Heart left ventricle (tissue), 16 donors: Measurements from ENCODE around the gene ANXA4. TPM values are rescaled to one million over a fixed set of nuclear protein-coding genes. Genes with fewer than 3 reads are reported as not detected.
A peak's percentile ranks its signal among the peaks of the same experiment; 100 is the strongest.

Experiments
- ATAC-seq, 4 donors: fragments of 200-7000 bp; cut with Tn5 transposase; one replicate each; pipeline ENCODE4 v1.9.1; 2020 to 2022; ENCODE audit warnings: moderate library complexity in 4 of 4, mild to moderate bottlenecking in 3 of 4, moderate number of reproducible peaks in 1 of 4
- DNase-seq, 5 donors: peaks; one replicate each; pipeline ENCODE4 v3.0.0-alpha.2; 2020
- H3K27ac ChIP-seq, 12 donors: fragments of 200-600 bp; sonication (generic) in 4 of 12; one replicate each; pipeline versions ENCODE4 v1.5.0 to v1.8.0; 2016 to 2022; ENCODE audit warnings: mild to moderate bottlenecking in 2 of 12
- H3K27me3 ChIP-seq, 9 donors: fragments of 200-600 bp; sonication (generic) in 2 of 9; one replicate each; pipeline versions ENCODE4 v1.5.1 to v1.8.0; 2016 to 2022; ENCODE audit warnings: mild to moderate bottlenecking in 3 of 9
- H3K36me3 ChIP-seq, 9 donors: fragments of 200-600 bp; sonication (generic) in 2 of 9; one replicate each; pipeline versions ENCODE4 v1.5.0 to v1.8.0; 2018 to 2022; ENCODE audit warnings: mild to moderate bottlenecking in 2 of 9
- H3K4me1 ChIP-seq, 12 donors: fragments of 200-600 bp; sonication (generic) in 4 of 12; one replicate each; pipeline versions ENCODE4 v1.5.0 to v1.8.0; 2016 to 2022; ENCODE audit warnings: mild to moderate bottlenecking in 3 of 12
- H3K4me3 ChIP-seq, 12 donors: fragments of 200-600 bp; sonication (generic) in 4 of 12; one replicate each; pipeline versions ENCODE4 v1.5.0 to v1.8.0; 2017 to 2022; ENCODE audit warnings: mild to moderate bottlenecking in 9 of 12, moderate library complexity in 4 of 12
- H3K9me3 ChIP-seq, 12 donors: fragments of 200-600 bp; sonication (generic) in 4 of 12; one replicate each; pipeline versions ENCODE4 v1.5.0 to v1.8.0; 2016 to 2022; ENCODE audit warnings: mild to moderate bottlenecking in 1 of 12
- CTCF ChIP-seq, 12 donors: fragments of 200-600 bp; sonication (generic) in 4 of 12; IDR thresholded peaks; one replicate each; pipeline versions ENCODE4 v1.5.0 to v1.8.0; 2018 to 2022; ENCODE audit warnings: antibody characterized with exemption in 12 of 12, mild to moderate bottlenecking in 5 of 12
- POLR2A ChIP-seq, 2 donors: fragments of 450-650 bp; IDR thresholded peaks; one replicate each; pipeline ENCODE4 v1.6.1; 2017; ENCODE audit warnings: antibody characterized with exemption in 2 of 2, mild to moderate bottlenecking in 2 of 2, moderate library complexity in 2 of 2
- WGBS, 4 donors: extraction: QIAGEN DNeasy Blood & Tissue Kit in 2 of 4; methylation state at CpG; one replicate each; pipeline versions ENCODE4 v1.1.5 to v1.1.7; 2013 to 2018; 5-methylcytosine and 5-hydroxymethylcytosine counted together
- intact Hi-C, 10 donors: fragments of 100-400 bp; cut with DNase I; formaldehyde crosslinking; loops; one replicate each; pipeline versions ENCODE4 v1.11.1 to v1.14.2; 2022
- polyA plus RNA-seq, 2 donors: library from polyadenylated mRNA; stranded (reverse); fragments of 200-250 nt; gene quantifications; one replicate each; pipeline ENCODE4 v1.2.3, GENCODE V29; 2013
- total RNA-seq, 9 donors: library from RNA; depleted of rRNA in 2 of 9; stranded (reverse); fragments of >200 nt in 2 of 9; fragmentation: NEBNext Ultra II Directional in 3 of 9; extraction: Animal tissue kit (Norgen Biotek cat#: 25700) in 3 of 9; gene quantifications; one replicate each; pipeline versions ENCODE4 v1.1.0 to v1.2.4, GENCODE V29; 2016 to 2023
- donor health status: ischemic (EF 13 %, LVEDD 7.1; RV severe dilation, severe dysfunction).
- donor health status: healthy with polysubstance abuse.
- donor health status: DM: no; HTN: yes; CAD: no.
- donor health status: DM: no; HTN: no; CAD: no.
- donor health status: ischemic (EF 25% LVEDD 6.9; RV normal size, moderate dysfunction).
- donor health status: ischemic (EF 25% LVEDD 5.7; RV mildly dilated, moderate dysfunction).
- donor health status: healthy.
- donor health status: DM: yes; HTN: yes; CAD: no.
- donor health status: ischemic (EF 35%, LVEDD 5.7; RV mildly dilated, moderate dysfunction).
- donor health status: nonischemic (EF 11% LVEDD 7.7; RV severe dilation, severe dysfunction).
- donor health status: DM: yes; HTN: yes; CAD: no.
- donor health status: PGD.
- donor health status: ischemic (EF 29% LVEDD 5.4; RV normal size, mild dysfunction).
- donor health status: nonischemic (EF 23%, LVEDD 6.1; RV moderate dilation, normal function).

Gene ANXA4
- total and polyA plus RNA-seq, 11 donors = 7.3 to 73.5 (median 18.8) TPM

GRCh38 chr2:69827796-69828540 lies 86.0 kb downstream of the ANXA4 start:
- Histone ChIP-seq H3K4me1 (peaks cover 0 to 32% (median 22%) of the 10 kb centered on the region in 12 donors), H3K36me3 (peaks cover 0 to 15% (median 0%) of the 10 kb centered on the region in 9 donors), H3K27ac (no peak overlapping the region), H3K9me3 (no peaks in the 10 kb centered on the region), H3K27me3 (no peaks in the 10 kb centered on the region), H3K4me3 (no peak overlapping the region)
- ATAC-seq (no peak), DNase-seq (no peak)
- 87 to 91% (median 90%) methylated on average over 9 of the region's 9 CpGs for WGBS, 4 donors
- TF ChIP-seq POLR2A (IDR thresholded peaks at IDR 0.05) (no peak), CTCF (IDR thresholded peaks at IDR 0.05) (no peak)
- intact Hi-C loops = loop anchor here in 2 of 10 donors (10.0 kb wide), 1 partner anchor 263 kb away; no protein-coding TSS in a partner anchor

GRCh38 chr2:69828938-69829255 lies 87.0 kb downstream of the ANXA4 start:
- H3K27ac ChIP-seq = peak overlapping the region; percentile 82 to 97 (median 92)
- peaks cover 0 to 32% (median 22%) of the 10 kb centered on the region in 12 donors for H3K4me1 ChIP-seq
- no peaks in the 10 kb centered on the region for H3K9me3 ChIP-seq
- peaks cover 0 to 8% (median 0%) of the 10 kb centered on the region in 9 donors for H3K36me3 ChIP-seq
- H3K27me3 ChIP-seq = no peaks in the 10 kb centered on the region
- no peak for DNase-seq
- no peak for ATAC-seq
- TF ChIP-seq POLR2A (IDR thresholded peaks at IDR 0.05) (no peak), CTCF (IDR thresholded peaks at IDR 0.05) (no peak)
- WGBS, 4 donors = 7 to 10% (median 10%) methylated on average over 7 of the region's 7 CpGs
- intact Hi-C loops = loop anchor here in 2 of 10 donors (10.0 kb wide), 1 partner anchor 264 kb away; no protein-coding TSS in a partner anchor
- H3K4me3 ChIP-seq = peak overlapping the region; percentile 61 to 99 (median 90)

GRCh38 chr2:69829256-69830044 lies 87.5 kb downstream of the ANXA4 start, which contains the start of gene GMCL1:
Gene GMCL1 (plus strand): TSS chr2:69829660. CDS start chr2:69829893, 233 bp downstream.
- 0% methylated on average over 19 to 74 of the region's 74 CpGs for WGBS, 4 donors

More at GRCh38 chr2:69829256-69830044, 87.5 kb downstream of the ANXA4 start, which contains the start of gene GMCL1:
- Histone ChIP-seq H3K4me1 (peaks cover 0 to 32% (median 22%) of the 10 kb centered on the region in 12 donors), H3K9me3 (no peaks in the 10 kb centered on the region), H3K4me3 (peak within 1 kb of the TSS; percentile 61 to 99 (median 90)), H3K36me3 (peaks cover 0 to 8% (median 0%) of the 10 kb centered on the region in 9 donors), H3K27ac (peak within 1 kb of the TSS; percentile 82 to 97 (median 92)), H3K27me3 (no peaks in the 10 kb centered on the region)
- intact Hi-C loops = loop anchor here in 3 of 10 donors (10.0 kb wide), 1 partner anchor 265 kb away; no protein-coding TSS in a partner anchor
- peak; percentile 97 to 99 (median 97) for DNase-seq
- TF ChIP-seq POLR2A (IDR thresholded peaks at IDR 0.05) (peak in 1 of 2 donors; percentile 87), CTCF (IDR thresholded peaks at IDR 0.05) (peak in 4 of 12 donors; percentile 14 to 41 (median 28))
- peak; percentile 98 to 99 (median 98) for ATAC-seq
